Stimulated activated CD4-positive, alpha-beta T cell treated with anti-CD3 and anti-CD28 coated beads, Interleukin-15, amount 100 ng/mL, for 24 hours (primary cell): ENCODE measurements around the gene CDX1.

Source experiments
- DNase-seq: peaks from one replicate; pipeline ENCODE4 v3.0.0-alpha.2; 2020

CDX1 gene

DNA sequence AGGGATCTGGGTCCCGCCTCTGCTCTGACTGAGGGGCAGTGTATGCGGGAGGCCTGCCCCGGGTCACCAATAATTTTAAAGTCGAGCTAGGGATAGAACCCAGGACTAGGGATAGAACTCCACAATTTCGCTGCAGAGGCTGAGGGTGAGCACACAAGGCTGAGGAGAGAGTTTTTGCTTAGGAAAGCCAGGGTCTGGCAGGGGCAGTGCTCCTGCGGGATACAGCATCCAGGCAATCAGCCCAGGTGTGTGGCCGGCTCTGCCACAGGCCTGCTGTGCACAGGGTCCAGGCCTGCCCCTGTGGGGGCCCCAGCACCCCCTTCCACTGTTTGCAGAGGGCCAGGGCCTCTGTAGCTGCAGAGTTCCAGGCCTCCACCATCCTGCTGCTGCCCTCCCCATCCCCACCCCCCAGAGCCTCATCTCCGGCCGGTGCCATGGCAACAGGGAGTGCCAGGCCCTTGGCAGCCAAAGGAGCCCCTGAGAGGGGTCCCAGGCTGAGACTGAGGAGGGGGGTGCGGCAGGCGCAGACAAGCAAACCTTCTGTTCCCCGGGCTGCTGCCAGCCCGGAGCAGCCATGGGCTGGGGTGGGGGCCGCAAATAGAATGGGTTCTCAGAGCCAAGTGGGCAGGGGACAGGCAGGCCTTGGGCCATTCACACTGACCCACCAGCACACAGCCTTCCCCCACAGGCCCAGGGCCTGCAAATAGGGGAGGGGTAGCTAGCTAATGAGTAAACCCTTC is 19.5 kb upstream of the CDX1 start:
- no peak for DNase-seq

GRCh38 chr5:150147670-150148069 is 18.9 kb upstream of the CDX1 start:
- no peak for DNase-seq

DNA sequence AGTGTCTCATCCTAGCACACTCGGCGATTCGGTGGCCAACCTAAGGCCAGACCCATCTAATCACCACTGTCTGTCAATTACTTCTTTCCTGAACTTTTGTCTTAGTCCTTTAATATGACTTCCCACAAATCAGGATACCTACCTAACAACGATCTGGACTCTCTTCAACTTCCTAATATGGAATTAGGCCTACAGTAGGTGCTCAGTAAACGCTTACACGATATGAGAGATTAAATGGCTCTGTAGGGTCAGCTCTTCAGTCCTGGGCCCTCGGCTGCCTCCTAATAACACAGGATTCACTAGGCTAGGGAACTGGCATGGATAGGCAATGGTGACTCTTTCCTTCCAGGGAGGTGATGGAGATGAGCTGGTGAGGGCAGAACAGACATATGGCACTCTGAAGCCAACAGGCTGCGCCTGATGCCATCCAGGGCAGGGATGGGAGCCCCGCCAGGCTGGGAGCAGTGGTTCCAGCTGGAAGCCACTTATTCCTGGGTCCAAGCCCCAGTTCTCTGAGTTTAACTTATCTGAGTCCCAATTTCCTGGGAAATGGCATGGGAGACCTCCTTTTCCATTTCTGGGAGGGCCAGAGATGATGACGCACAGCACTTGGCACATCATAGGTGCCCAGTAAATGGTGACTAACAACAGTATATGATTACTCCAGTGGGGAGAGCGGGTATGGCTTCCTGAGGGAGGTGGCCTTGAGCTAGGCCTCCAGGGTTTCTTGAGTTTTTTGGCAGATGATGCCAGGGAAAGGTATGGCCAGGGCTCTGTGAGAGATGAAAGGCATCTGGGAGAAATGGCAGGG is 18.3 kb upstream of the CDX1 start:
- no peak for DNase-seq

GRCh38 chr5:150149618-150150017 is 17.0 kb upstream of the CDX1 start:
- DNase-seq, result no peak

DNA sequence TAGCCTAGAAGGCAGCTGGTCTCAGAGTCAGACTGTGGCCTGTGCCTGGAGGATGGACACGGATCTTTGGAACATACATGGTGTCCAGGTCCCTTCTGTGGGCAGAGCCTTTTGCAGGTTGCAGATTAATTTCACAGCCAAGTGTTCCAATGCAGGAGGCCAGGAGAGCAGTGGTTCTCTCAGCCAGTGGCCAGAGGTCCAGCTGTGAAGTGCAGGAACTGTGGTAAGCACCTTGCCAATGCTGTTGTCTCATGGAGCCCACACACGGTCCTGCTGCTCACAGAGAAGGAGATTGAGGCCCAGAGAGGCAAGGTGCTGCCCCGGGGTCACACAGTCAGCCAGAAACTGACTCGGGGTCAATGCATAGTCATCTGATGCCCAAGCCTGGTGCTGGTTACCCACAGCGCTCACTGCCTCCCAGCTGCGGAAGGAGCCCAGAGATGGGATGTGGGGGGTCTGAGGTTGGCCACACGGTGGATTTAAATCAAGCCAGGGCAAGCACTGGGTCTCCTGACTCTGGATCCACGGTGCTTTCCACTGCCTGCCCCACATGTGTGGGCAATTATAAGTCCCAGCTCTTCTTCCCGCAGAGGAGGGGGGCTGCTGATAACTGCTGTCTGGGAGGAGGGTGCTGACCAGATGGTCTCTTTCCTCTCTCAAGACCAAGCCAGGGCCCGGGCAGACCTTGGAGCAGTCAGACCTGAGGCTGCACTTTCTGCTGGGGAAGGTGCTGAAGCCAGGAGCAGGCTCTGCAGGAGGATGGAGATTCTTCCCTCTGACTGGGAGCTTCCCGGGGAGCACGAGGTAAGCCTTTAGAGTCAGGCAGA is 13.7 kb upstream of the CDX1 start:
- no peak for DNase-seq

DNA sequence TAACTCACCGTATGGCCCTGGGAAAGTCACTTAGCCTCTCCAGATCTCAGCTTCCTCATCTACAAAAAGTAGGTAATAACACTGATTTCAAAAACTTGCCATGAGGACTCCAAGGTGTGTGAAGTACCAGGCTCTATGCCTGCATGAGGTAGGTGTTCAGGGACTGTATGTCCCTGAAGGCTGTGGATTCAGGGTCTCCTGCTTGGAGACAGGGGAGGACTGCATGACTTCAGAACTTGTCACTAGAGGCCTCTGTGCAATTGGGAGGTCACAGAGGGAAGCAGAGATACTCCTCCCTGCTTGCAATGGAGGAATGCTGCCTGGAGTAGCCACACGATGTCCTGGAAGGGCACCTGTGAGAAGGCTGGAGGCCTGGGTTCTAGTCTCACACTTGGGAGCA is 13.1 kb upstream of the CDX1 start:
- DNase-seq, result no peak

DNA sequence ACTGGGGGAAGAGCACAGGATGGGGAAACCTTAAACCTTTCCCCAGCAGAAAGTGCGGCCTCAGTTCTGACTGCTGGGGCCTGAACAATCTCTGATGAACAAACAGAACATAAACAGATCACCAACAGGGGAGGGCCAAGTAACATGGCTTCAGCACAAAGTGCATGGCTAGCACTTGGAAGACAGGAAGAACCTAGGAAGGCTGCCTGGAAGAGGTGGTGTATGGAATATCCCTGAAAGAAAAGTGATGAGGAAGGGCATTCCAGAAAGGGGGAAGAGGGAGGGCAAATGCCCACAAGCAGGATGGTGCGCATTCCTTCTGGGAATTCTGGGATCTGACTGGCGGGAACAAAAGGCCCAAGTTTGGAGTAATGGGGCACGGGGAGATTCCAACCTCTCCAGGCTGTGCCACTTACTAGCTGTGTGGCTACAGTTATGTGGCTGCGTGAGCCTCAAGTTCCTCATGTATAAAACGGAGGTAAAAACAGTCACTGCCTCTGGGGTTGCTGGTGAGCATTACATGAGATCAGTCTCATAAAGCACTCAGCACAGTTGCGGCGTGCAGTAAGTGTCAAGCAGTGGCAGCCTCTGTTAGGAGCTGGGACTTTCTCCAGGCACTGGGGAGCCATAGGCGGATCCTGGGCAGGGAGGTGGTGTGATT is 12.5 kb upstream of the CDX1 start:
- DNase-seq, result no peak

DNA sequence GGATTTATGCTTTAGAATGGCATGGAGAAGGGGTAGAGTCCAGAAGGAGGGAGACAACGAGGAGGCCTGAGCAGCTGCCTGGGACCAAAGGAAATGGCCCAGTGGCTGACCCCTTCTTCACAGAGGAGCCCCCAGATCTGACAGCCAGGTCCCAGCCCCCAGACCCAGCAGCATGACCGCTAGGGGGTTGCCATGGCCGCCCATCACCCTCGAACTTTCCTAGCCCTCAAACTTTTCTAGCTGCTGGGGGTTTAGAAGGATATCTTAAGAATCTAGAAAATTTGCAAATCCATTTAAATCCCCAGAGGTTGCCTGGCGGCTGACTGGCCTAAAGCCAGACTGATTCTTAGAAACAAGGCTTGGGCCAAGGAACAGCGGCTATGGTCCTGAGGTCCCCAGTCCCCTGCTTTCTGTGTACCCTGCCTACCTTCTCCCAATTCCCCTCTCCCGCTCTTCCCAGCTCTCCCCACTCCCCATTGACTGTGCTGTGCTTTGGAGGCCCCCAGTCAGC is 11.9 kb upstream of the CDX1 start:
- DNase-seq, result no peak

DNA sequence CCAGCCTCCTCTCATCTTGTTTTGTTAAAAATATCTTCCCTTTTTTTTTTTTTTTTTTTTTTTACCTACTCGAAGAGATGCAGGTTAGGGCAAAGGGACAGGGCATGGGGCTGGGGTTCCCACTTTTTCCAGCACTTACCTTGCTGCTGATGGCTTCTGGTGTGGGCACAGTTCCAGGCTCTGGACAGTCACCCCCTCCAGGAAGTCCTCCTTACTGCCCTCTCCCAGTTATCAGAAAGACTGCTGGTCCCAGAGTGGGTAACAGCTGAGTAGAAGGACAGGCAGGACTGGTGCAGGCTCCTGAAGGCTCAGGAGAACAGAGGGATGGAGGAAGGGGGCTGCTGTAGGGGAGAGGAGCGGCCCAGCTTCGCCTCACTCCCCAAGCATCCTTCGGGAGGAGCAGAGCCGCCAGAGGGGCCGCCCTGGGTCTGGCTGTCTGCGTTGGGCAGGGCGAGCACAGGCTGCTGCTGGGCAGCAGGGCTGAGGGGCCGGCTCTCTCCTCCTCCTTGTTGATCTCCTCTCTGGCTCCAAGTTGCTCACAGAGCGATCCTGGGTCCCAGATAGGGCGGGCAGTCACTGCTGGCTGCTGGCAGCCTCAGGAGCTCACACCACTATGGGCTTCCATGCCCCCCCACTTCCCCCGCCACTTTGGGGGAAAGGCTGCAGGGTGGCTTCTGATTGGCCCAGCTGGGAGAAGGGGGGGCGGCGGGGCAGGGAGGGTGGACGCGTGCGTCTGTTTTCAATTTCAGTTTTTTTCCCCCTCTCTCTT is 11.1 kb upstream of the CDX1 start, which contains the start of gene PDGFRB:
TSS of gene PDGFRB (minus strand) at position 588 of the 769 bp plus-strand sequence. CDS start 18,798 bp downstream, outside the sequence.
- peak; percentile 44 for DNase-seq

- no peak for DNase-seq
These were observed 10.6 kb upstream of the CDX1 start for GRCh38 chr5:150156027-150156368.

DNA sequence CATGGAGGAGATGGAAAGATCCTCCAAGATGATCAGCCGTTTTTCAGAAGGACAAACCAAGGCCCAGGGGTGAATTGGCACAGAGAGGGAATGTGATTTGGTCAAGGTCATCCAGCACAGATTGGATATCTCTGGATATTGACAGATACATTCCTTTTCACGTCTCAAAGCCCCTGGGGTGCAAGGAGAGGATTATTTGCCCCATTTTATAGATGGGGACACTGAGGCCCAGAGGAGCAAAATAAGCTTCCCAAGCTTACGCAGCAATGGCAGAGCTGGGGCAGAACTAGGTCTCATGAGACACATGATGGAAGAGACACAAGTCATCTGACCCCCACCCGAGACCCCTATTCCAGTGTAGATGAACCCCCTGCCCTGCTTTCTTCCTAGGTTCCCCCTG is 10.0 kb upstream of the CDX1 start:
- DNase-seq, result no peak

- no peak for DNase-seq
These were observed 9.4 kb upstream of the CDX1 start for GRCh38 chr5:150157168-150157567.

- DNase-seq, result no peak
These were observed 8.2 kb upstream of the CDX1 start for GRCh38 chr5:150158170-150158949.

- DNase-seq, result no peak
These were observed 7.5 kb upstream of the CDX1 start for GRCh38 chr5:150159031-150159430.

DNA sequence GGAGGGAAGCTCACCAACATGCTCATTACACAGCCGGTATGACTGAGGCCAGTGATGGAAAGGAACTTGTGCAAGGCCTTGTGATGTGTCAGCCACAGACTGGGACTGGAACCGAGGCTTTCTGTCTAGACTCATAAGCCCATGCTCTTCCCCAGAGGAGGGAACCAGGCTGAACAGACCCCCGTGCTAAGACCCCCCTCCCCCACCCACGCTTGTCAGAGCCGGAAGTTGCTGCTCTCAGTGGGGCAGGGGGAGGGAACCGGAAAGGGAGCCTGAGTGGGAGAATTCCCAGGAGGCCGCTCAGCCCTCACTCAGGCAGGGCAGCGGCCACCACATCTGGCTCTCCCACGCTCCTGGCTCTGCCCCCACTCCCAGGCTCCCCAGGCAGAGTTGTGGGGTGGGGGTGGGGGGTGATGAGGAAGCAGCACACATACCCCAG is 6.8 kb upstream of the CDX1 start:
- no peak for DNase-seq

- no peak for DNase-seq
These were observed 6.0 kb upstream of the CDX1 start for GRCh38 chr5:150160448-150161081.

DNA sequence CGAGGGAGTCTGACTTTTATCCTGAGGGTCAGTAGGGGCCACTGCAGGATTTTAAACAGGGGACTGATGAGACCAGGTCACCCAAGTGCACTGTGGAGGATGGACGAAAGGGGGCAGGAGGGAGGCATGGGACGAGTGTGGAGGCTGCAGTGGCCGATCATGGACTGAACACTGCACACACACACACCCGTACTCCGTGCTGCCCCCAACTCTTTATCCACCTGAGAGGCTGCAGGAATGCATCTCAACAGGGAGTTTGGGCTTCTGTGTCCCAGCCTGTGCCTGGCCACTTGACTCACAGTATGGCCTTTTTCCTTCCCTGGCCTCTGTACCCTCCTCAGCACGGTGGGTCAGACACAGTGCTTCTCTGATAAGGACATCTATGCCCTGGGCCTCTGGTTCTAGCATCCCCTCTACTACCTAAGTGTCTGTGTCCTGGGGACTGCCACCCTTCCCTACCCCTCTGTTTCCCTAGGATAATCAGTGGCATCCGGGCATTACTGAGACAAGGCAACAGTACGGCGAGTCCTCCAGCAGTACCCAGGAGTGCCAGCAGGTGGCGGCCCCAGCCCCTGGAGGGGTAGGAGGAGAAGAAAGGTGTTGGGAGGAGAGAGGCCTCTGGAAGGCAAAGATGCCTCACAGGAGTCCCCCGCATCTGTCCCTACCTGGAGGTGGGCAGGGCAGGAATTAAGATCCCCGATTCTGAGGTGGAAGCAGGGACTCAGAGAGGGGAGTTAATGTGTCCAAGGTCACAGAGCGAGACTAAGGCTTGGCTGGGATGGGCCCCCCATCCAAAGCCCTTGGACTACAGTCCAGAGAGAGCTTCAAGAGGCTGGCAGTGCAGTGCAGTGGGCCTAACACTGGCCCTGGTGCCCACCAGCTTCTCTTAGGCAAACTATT is 5.1 kb upstream of the CDX1 start:
- DNase-seq, result peak; percentile 84

GRCh38 chr5:150162142-150162513 is 4.5 kb upstream of the CDX1 start:
- DNase-seq, result no peak

GRCh38 chr5:150163035-150163434 is 3.5 kb upstream of the CDX1 start:
- no peak for DNase-seq
